ENCODE results near the gene SLC30A5.
"Not testable (repeated sequence)": the region's sequence is repeated elsewhere in the genome, so short reads cannot be mapped to it uniquely, and the experiment has no call there.

Gene SLC30A5

GRCh38 chr5:69105996-69106906, 12.4 kb downstream of the SLC30A5 start:
- no peak for DNase-seq (ENCODE audit: low read depth)

DNA sequence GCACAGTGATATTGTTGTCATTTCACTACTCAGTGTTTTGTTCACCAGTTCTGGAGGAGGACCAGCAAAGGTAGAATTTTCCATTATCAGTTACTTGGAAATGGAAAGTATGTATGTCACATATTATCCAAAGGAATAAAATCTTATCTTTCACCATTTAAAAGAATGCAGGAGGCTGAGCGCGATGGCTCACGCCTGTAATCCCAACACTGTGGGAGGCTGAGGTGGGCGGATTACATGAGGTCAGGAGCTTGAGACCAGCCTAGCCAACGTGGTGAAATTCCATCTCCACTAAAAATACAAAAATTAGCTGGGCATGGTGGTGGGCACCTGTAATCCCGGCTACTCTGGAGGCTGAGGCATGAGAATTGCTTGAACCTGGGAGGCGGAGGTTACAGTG, 14.6 kb downstream of the SLC30A5 start:
- DNase-seq (ENCODE audit: low read depth) = not testable (repeated sequence)

DNA sequence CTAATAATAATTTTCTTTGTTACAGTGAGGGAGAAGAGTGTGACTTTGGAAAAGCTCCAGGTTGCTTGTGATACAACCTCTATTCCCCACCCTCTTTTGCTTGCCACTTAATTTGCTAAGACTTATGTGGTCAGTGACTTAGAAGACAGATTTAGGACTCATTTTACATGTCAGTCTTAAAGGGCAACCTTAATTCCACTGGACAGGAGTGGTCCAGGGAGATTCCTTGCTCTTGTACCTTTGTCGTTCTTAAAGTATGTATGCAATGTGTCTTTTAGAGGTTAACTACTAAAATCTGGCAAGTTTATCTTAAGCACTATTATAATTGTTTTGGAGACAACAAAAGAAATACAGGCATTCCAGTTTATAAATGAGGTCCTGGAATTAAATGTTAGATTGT, 20.0 kb downstream of the SLC30A5 start:
- no peak for DNase-seq (ENCODE audit: low read depth)

DNA sequence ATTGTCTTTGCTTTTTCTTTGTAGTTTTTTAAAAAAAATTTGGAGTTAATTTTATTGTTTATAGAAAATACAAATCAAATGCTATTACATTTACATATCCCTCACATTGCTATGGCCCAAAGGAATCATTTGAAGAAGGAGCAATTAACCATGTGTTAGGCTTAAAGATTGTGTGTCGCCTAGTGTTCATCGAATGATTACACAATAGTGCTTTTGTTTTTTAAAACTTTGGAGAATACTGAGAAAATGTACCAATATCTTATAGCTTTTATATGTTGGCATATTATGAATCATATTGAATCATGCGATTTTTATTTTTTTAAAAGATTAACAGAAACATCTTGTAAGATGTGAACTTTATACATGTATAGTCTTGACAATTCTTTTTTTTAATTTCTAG, 21.7 kb downstream of the SLC30A5 start:
- no peak for DNase-seq (ENCODE audit: low read depth)

DNA sequence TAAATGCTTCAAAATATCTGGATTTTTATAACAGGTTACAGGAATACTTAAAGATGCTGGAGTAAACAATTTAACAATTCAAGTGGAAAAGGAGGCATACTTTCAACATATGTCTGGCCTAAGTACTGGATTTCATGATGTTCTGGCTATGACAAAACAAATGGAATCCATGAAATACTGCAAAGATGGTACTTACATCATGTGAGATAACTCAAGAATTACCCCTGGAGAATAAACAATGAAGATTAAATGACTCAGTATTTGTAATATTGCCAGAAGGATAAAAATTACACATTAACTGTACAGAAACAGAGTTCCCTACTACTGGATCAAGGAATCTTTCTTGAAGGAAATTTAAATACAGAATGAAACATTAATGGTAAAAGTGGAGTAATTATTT, 35.6 kb downstream of the SLC30A5 start:
- DNase-seq (ENCODE audit: low read depth) = no peak

- DNase-seq (ENCODE audit: low read depth) = no peak
Observed at GRCh38 chr5:69130241-69130640, 36.4 kb downstream of the SLC30A5 start.

DNA sequence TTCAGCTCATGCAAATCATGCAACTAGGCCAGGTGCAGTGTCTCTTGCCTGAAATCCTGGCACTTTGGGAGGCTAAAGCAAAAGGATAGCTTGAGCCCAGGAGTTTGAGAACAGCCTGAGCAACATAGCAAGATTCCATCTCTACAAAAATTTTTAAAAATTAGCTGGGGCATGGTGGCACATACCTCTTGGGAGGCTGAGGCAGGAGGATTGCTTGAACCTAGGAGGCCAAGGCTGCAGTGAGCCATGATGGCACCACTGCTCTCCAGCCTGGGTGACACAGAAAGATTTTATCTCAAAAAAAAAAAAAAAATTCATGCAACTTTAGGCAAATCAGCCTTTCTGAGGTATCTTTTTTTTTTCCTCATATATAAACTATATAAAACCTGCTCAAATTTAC, 37.5 kb downstream of the SLC30A5 start:
- DNase-seq (ENCODE audit: low read depth) = no peak

DNA sequence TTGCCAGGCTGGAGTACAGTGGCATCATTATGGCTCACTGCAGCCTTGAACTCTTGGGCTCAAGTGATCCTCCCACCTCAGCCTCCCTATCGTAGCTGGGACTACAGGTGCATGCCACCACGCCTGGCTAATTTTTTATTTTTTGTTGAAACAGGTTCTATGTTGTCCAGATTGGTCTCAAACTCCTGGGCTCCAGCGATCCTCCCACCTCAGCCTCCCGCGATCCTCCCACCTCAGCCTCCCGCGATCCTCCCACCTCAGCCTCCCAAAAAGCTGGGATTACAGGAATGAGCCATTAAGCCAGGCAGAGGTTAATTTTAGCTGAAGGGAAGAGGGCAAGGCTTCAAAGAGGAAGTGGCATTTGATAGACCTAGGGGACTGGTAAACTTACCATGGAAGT, 40.3 kb downstream of the SLC30A5 start:
- no peak for DNase-seq (ENCODE audit: low read depth)

DNA sequence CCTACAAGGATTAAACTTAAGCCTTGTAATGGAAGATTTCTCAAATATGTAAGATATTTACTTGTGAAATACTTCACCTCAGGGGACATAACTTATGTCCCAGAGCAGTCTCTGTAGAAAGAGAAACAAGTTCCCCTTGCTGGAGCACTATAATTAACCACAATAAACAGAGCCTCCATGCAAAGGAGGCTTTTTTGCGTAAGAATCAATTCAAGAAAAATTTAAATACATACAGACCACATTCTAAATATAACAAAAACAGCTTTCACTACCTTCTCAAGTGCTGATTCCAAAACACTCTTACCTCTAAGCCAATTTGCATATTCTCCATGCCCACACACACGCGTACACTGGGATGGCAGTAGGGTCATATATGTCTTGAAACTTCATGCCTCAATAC, 42.5 kb downstream of the SLC30A5 start:
- DNase-seq (ENCODE audit: low read depth) = no peak

GRCh38 chr5:69137208-69137607, 43.4 kb downstream of the SLC30A5 start:
- DNase-seq (ENCODE audit: low read depth) = not testable (repeated sequence)

DNA sequence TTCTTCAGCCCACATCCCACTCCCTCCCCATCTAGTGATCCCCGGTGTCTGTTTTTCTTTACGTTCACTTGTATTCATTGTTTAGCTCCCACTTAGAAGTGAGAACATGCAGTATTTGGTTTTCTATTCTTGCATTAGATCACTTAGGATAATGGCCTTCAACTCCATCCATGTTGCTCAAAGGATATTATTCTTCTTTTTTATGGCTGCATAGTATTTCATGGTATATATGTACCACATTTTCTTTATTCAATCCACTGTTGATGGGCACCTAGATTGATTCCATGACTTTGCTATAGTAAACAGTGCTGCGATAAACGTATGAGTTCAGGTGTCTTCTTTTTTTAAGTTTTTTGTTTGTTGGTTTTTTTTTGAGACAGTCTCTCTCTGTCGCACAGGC, 44.0 kb downstream of the SLC30A5 start:
- no peak for DNase-seq (ENCODE audit: low read depth)

GRCh38 chr5:69138766-69139165, 45.0 kb downstream of the SLC30A5 start:
- DNase-seq (ENCODE audit: low read depth) = no peak

- DNase-seq (ENCODE audit: low read depth) = not testable (repeated sequence)
Observed at GRCh38 chr5:69140239-69140638, 46.4 kb downstream of the SLC30A5 start.

- DNase-seq (ENCODE audit: low read depth) = no peak
Observed at GRCh38 chr5:69140827-69141226, 47.0 kb downstream of the SLC30A5 start.

DNA sequence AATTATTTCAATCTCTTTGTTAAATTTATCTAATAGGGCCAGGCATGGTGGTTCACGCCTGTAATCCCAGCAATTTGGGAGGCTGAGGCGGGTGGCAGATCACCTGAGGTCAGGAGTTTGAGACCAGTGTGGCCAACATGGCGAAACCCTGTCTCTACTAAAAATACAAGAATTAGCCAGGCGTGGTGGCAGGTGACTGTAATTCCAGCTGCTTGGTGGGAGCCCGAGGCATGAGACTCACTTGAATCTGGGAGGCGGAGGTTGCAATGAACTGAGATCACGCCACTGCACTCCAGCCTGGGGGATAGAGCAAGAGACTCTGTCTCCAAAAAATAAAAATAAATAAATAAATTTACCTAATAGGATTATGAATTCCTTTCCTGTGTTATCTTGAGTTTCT, 54.8 kb downstream of the SLC30A5 start:
- not testable (repeated sequence) for DNase-seq (ENCODE audit: low read depth)

DNA sequence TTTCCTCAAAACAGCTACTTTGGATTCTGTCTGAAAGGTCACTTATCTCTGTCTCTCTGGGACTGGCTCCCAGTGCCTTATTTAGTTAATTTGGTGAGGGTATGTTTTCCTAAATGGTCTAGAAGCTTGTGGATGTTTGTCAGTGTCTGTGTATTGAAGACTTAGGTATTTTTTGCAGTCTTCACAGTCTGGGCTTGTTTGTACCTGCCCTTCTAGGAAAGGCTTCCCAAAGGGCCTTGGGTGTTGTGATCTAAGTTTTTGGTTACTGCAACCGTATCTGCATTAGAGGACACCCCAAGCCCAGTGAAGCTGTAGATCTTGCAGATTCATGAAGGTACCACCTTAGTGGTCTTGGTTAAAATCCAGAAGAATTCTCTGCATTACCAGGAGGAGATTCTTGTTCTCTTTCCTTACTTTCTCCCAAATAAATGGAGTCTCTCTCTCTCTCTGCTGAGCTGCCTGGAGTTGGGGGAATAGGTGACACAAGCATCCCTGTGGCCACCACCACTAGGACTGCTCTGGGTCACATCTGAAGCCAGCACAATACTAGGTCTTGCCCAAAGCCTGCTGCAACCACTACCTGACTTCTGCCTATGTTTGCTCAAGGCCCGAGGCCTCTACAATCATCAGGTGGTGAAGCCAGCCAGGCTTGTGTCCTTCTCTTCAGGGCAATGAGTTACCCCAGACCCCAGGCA, 55.3 kb downstream of the SLC30A5 start:
- DNase-seq (ENCODE audit: low read depth) = no peak

- DNase-seq (ENCODE audit: low read depth) = no peak
Observed at GRCh38 chr5:69149676-69150010, 55.8 kb downstream of the SLC30A5 start.

GRCh38 chr5:69152731-69153130, 58.9 kb downstream of the SLC30A5 start:
- no peak for DNase-seq (ENCODE audit: low read depth)

DNA sequence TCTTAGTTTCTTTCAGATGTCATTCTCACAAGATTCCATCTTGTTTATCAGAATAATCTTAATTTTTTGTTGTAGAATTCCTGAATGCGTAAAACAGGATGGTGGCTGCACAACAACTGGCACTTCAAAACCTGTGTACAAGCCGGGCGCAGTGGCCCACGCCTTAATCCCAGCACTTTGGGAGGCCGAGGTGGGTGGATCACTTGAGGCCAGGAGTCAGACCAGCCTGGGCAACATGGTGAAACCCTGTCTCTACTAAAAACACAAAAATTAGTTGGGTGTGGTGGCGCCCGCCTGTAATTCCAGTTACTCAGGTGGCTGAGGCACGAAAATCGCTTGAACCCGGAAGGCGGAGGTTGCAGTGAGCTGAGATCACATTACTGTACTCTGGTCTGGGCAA, 62.6 kb downstream of the SLC30A5 start:
- DNase-seq (ENCODE audit: low read depth) = no peak

DNA sequence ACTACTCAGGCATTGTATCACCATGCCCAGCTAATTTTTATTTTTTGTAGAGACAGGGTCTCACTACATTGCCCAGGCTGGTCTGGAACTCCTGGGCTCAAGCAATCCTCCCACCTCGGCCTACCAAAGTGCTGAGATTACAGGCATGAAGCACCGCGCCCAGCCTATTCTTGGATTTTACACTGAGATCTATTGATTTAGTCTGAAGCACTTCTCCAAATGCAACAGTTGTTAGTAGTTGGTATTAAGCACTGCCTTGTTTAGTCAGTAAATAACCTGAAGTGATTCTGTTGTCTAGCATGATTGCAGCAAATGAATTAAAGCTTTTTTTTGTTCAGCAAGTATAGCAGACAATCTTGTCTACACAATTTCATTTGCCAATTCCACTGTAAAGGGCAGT, 64.2 kb downstream of the SLC30A5 start:
- DNase-seq (ENCODE audit: low read depth) = no peak

DNA sequence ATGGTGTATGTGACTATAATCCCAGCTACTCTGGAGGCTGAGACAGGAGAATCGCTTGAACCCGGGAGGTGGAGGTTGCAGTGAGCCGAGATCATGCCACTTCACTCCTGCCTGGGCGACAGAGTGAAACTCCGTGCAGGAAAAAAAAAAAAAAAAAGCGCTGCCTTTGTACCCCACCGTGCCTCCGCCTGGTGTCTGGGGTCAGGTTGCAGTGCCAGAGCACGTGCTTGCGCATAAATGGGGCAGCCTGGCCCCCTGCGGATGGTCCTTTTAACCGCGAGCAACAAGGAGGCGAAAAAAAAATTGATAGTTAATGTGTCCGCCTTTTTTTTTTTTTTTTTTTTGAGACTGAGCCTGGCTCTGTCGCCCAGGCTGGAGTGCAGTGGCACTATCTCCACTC, 66.8 kb downstream of the SLC30A5 start:
- no peak for DNase-seq (ENCODE audit: low read depth)

GRCh38 chr5:69166686-69167492, 73.1 kb downstream of the SLC30A5 start, which contains the start of gene CCNB1:
TSS of gene CCNB1 (plus strand) at chr5:69167150. CDS start at chr5:69167263, 113 bp downstream.
- peak; percentile 90 for DNase-seq (ENCODE audit: low read depth)

GRCh38 chr5:69167493-69167855, 73.7 kb downstream of the SLC30A5 start:
- no peak for DNase-seq (ENCODE audit: low read depth)
